ENCODE data around the gene ALAS1.
"Not testable (repeated sequence)": the region's sequence is repeated elsewhere in the genome, so short reads cannot be mapped to it uniquely, and the experiment has no call there.

Gene ALAS1

GRCh38 chr3:52197842-52198625, at the start of gene ALAS1:
Gene ALAS1 (plus strand): TSS chr3:52198160. CDS start chr3:52199242, 1,082 bp downstream.
- no peaks in the 10 kb centered on the region for H3K27me3 Mint-ChIP-seq
- no peaks in the 10 kb centered on the region for H3K9me3 Mint-ChIP-seq
- H3K36me3 Mint-ChIP-seq: peaks cover 10% of the 10 kb centered on the region
- H3K4me3 Mint-ChIP-seq: peak within 1 kb of the TSS; percentile 95
- H3K4me1 Mint-ChIP-seq: peaks cover 51% of the 10 kb centered on the region
- H3K27ac Mint-ChIP-seq: peak within 1 kb of the TSS; percentile 96

GRCh38 chr3:52149021-52149420, 48.9 kb upstream of the ALAS1 start:
- H3K4me1 Mint-ChIP-seq: peaks cover 5% of the 10 kb centered on the region
- H3K27ac Mint-ChIP-seq: no peak overlapping the region
- no peaks in the 10 kb centered on the region for H3K36me3 Mint-ChIP-seq
- H3K27me3 Mint-ChIP-seq: no peaks in the 10 kb centered on the region
- no peaks in the 10 kb centered on the region for H3K9me3 Mint-ChIP-seq
- H3K4me3 Mint-ChIP-seq: no peak overlapping the region

- H3K36me3 Mint-ChIP-seq: no peaks in the 10 kb centered on the region
- H3K27me3 Mint-ChIP-seq: no peaks in the 10 kb centered on the region
- H3K27ac Mint-ChIP-seq: no peak overlapping the region
- H3K4me3 Mint-ChIP-seq: no peak overlapping the region
- H3K4me1 Mint-ChIP-seq: peaks cover 1% of the 10 kb centered on the region
- no peaks in the 10 kb centered on the region for H3K9me3 Mint-ChIP-seq
Observed at GRCh38 chr3:52149726-52150125, 48.2 kb upstream of the ALAS1 start.

GRCh38 chr3:52150357-52150756, 47.6 kb upstream of the ALAS1 start:
- no peak overlapping the region for H3K27ac Mint-ChIP-seq

GRCh38 chr3:52150860-52151259, 47.1 kb upstream of the ALAS1 start:
- no peaks in the 10 kb centered on the region for H3K36me3 Mint-ChIP-seq
- no peaks in the 10 kb centered on the region for H3K9me3 Mint-ChIP-seq
- no peaks in the 10 kb centered on the region for H3K27me3 Mint-ChIP-seq
- peaks cover 11% of the 10 kb centered on the region for H3K4me1 Mint-ChIP-seq
- no peak overlapping the region for H3K4me3 Mint-ChIP-seq
- H3K27ac Mint-ChIP-seq: no peak overlapping the region

More at GRCh38 chr3:52150357-52150756, 47.6 kb upstream of the ALAS1 start:
- H3K27me3 Mint-ChIP-seq: no peaks in the 10 kb centered on the region
- H3K4me3 Mint-ChIP-seq: no peak overlapping the region
- H3K4me1 Mint-ChIP-seq: peaks cover 7% of the 10 kb centered on the region
- H3K36me3 Mint-ChIP-seq: no peaks in the 10 kb centered on the region
- H3K9me3 Mint-ChIP-seq: no peaks in the 10 kb centered on the region

GRCh38 chr3:52151991-52152390, 46.0 kb upstream of the ALAS1 start:
- not testable (repeated sequence) for H3K9me3 Mint-ChIP-seq, H3K36me3 Mint-ChIP-seq

GRCh38 chr3:52153389-52154096, 44.4 kb upstream of the ALAS1 start:
- no peaks in the 10 kb centered on the region for H3K9me3 Mint-ChIP-seq
- peaks cover 13% of the 10 kb centered on the region for H3K4me1 Mint-ChIP-seq
- peak overlapping the region; percentile 92 for H3K4me3 Mint-ChIP-seq
- no peak overlapping the region for H3K27ac Mint-ChIP-seq
- no peaks in the 10 kb centered on the region for H3K36me3 Mint-ChIP-seq
- H3K27me3 Mint-ChIP-seq: no peaks in the 10 kb centered on the region

More at GRCh38 chr3:52151991-52152390, 46.0 kb upstream of the ALAS1 start:
- H3K27ac Mint-ChIP-seq, H3K27me3 Mint-ChIP-seq, H3K4me3 Mint-ChIP-seq: not testable (repeated sequence)
- H3K4me1 Mint-ChIP-seq: peaks cover 13% of the 10 kb centered on the region

- Mint-ChIP-seq H3K27me3 (no peaks in the 10 kb centered on the region), H3K27ac (peak within 1 kb of the TSS; percentile 92), H3K9me3 (no peaks in the 10 kb centered on the region), H3K4me1 (peaks cover 13% of the 10 kb centered on the region), H3K4me3 (peak within 1 kb of the TSS; percentile 92), H3K36me3 (no peaks in the 10 kb centered on the region)
Observed at GRCh38 chr3:52154135-52155094, 43.5 kb upstream of the ALAS1 start, which contains the start of gene POC1A. Gene POC1A (minus strand): TSS chr3:52154423. CDS start chr3:52154372, 51 bp downstream.

- Mint-ChIP-seq H3K36me3 (no peaks in the 10 kb centered on the region), H3K4me3 (peak overlapping the region; percentile 64), H3K27me3 (no peaks in the 10 kb centered on the region), H3K9me3 (no peaks in the 10 kb centered on the region), H3K4me1 (peaks cover 13% of the 10 kb centered on the region), H3K27ac (peak overlapping the region; percentile 35)
Observed at GRCh38 chr3:52155912-52156311, 42.0 kb upstream of the ALAS1 start.

- no peaks in the 10 kb centered on the region for H3K9me3 Mint-ChIP-seq
- no peaks in the 10 kb centered on the region for H3K36me3 Mint-ChIP-seq
- H3K4me1 Mint-ChIP-seq: peaks cover 13% of the 10 kb centered on the region
- no peaks in the 10 kb centered on the region for H3K27me3 Mint-ChIP-seq
- no peak overlapping the region for H3K27ac Mint-ChIP-seq
- no peak overlapping the region for H3K4me3 Mint-ChIP-seq
Observed at GRCh38 chr3:52159503-52159902, 38.5 kb upstream of the ALAS1 start.

GRCh38 chr3:52162250-52162872, 35.6 kb upstream of the ALAS1 start:
- H3K36me3 Mint-ChIP-seq: no peaks in the 10 kb centered on the region
- no peaks in the 10 kb centered on the region for H3K9me3 Mint-ChIP-seq
- H3K27ac Mint-ChIP-seq: no peak overlapping the region
- no peak overlapping the region for H3K4me3 Mint-ChIP-seq
- no peaks in the 10 kb centered on the region for H3K27me3 Mint-ChIP-seq
- no peaks in the 10 kb centered on the region for H3K4me1 Mint-ChIP-seq

- Mint-ChIP-seq H3K9me3 (no peaks in the 10 kb centered on the region), H3K4me1 (peaks cover 4% of the 10 kb centered on the region), H3K27me3 (no peaks in the 10 kb centered on the region), H3K27ac (no peak overlapping the region), H3K4me3 (no peak overlapping the region), H3K36me3 (no peaks in the 10 kb centered on the region)
Observed at GRCh38 chr3:52167240-52167639, 30.7 kb upstream of the ALAS1 start.

GRCh38 chr3:52170217-52170616, 27.7 kb upstream of the ALAS1 start:
- not testable (repeated sequence) for H3K27me3 Mint-ChIP-seq, H3K4me1 Mint-ChIP-seq, H3K9me3 Mint-ChIP-seq, H3K4me3 Mint-ChIP-seq, H3K27ac Mint-ChIP-seq, H3K36me3 Mint-ChIP-seq

- peaks cover 4% of the 10 kb centered on the region for H3K4me1 Mint-ChIP-seq
- no peaks in the 10 kb centered on the region for H3K27me3 Mint-ChIP-seq
- H3K9me3 Mint-ChIP-seq: no peaks in the 10 kb centered on the region
- no peak overlapping the region for H3K4me3 Mint-ChIP-seq
- no peaks in the 10 kb centered on the region for H3K36me3 Mint-ChIP-seq
- no peak overlapping the region for H3K27ac Mint-ChIP-seq
Observed at GRCh38 chr3:52171514-52172261, 26.3 kb upstream of the ALAS1 start.
